K562 (cell line): ENCODE measurements around the gene C2orf69. TPM values are rescaled to one million over a fixed set of nuclear protein-coding genes. Genes with fewer than 3 reads are reported as not detected.

Source experiments
- CHD4 ChIP-seq: fragments of 200-600 bp; sonication (generic); IDR thresholded peaks from 3 replicates; pipeline ENCODE4 v1.6.1; 2012; ENCODE audit warnings: low read depth, mild to moderate bottlenecking, mixed read lengths, low read length, inconsistent platforms; ENCODE audit not compliant: insufficient read depth, insufficient replicate concordance, poor library complexity, severe bottlenecking
- FOSL1 ChIP-seq: fragments of 200-800 bp; sonication (Bioruptor generic); conservative IDR thresholded peaks from 2 replicates; pipeline ENCODE4 v1.6.1; 2016; ENCODE audit warnings: missing genetic modification characterization, missing compliant biosample characterization
- NFRKB ChIP-seq: fragments of 450-650 bp; IDR thresholded peaks from 2 replicates; pipeline ENCODE4 v1.6.1; 2016; ENCODE audit warnings: low read depth
- polyA plus RNA-seq, 8 experiments: library from polyadenylated mRNA; depleted of rRNA in 4 of 8; stranded (reverse) in 5 of 8; unstranded in 3 of 8; fragments of >200 nt; fragmentation: Nextera tagmentation in 2 of 8; fragmentation: Illumina TruSeq in 1 of 8; extraction: Ambion mirVana in 2 of 8; extraction: Trizol in 1 of 8; gene quantifications; 2 replicates each; pipeline versions ENCODE4 v1.2.1 to v1.2.3, GENCODE V29; 2011 to 2014; ENCODE audit warnings: inconsistent platforms in 1 of 8, missing spikeins in 1 of 8
- total RNA-seq, 7 experiments: library from RNA; depleted of rRNA in 6 of 7; stranded (reverse); fragments of >200 nt in 6 of 7; fragmentation: Illumina TruSeq in 2 of 7; extraction: Trizol in 2 of 7; gene quantifications; 2 replicates each; pipeline versions ENCODE4 v1.2.1 to v1.2.3, GENCODE V29; 2011 to 2021; ENCODE audit warnings: low replicate concordance in 1 of 7
- TF ChIP-seq, protein P1 (sequence below): fragments of 450-650 bp; formaldehyde crosslinking; IDR thresholded peaks from 2 replicates; pipeline ENCODE4 v1.4.0; 2020; ENCODE audit warnings: mild to moderate bottlenecking, moderate library complexity
- TF ChIP-seq, protein P2 (sequence below): fragments of 250-450 bp; sonication (Bioruptor Pico); IDR thresholded peaks from 2 replicates; pipeline ENCODE4 v1.8.0; 2022; ENCODE audit warnings: inconsistent platforms
- TF ChIP-seq, protein P3 (sequence below): sonication (generic); formaldehyde crosslinking; IDR thresholded peaks from 2 replicates; pipeline ENCODE4 v1.8.1; 2022; ENCODE audit warnings: missing genetic modification reagents
- TF ChIP-seq, protein P4 (sequence below): fragments of 250-450 bp; sonication (Bioruptor Pico); IDR thresholded peaks from 2 replicates; pipeline ENCODE4 v1.5.0; 2022; ENCODE audit warnings: mild to moderate bottlenecking
- TF ChIP-seq, protein P5 (sequence below): fragments of 250-450 bp; sonication (Bioruptor Pico); IDR thresholded peaks from 2 replicates; pipeline ENCODE4 v1.4.0; 2020; ENCODE audit warnings: borderline replicate concordance
- TF ChIP-seq, protein P6 (sequence below), 2 experiments: IDR thresholded peaks; 2 replicates each; pipeline ENCODE4 v1.6.1; 2011; ENCODE audit warnings: borderline replicate concordance in 1 of 2, control low read depth in 1 of 2, low read depth in 1 of 2, low read length in 1 of 2, mild to moderate bottlenecking in 1 of 2, mixed read lengths in 1 of 2, moderate library complexity in 1 of 2; ENCODE audit not compliant: insufficient read depth in 1 of 2, insufficient read length in 1 of 2, poor library complexity in 1 of 2, severe bottlenecking in 1 of 2; ENCODE audit errors: extremely low read depth in 1 of 2

The C2orf69 gene
- total and polyA plus RNA-seq, 9 of the 15 experiments (the other 6 are each of a cell fraction or from before 2014, with no cell fraction given): 3.4 to 9.8 (median 5.7) TPM

DNA sequence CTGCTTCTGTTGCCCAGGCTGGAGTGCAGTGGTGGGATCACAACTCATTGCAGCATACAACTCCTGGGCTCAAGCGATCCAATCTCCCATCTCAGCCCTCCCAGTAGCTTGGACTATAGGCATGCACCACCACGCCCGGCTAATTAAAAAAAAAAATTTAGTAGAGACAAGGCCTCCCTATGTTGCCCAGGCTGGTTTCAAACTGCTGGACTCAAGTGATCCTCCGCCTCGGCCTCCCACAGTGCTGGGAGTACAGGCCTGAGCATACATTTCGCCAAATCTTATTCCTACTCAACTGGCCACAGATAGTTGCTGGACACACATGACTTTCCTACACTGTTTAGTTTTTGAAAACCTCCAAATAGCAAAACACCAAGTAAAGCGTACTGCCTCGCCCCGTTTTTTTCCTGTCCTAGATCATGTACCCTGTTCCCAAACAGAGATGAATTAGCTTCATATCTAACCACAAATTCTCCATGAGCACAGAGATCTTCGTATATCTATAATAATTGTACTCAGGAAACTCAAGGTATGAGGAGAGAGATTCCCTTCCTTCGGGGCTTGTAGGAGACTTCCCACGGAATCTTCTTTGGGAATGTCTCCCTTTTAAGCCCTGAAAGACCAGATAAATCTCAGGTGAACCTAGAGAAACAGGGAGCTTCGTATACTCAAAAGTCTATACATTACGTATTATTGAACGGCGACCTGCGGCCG lies 598 bp upstream of the C2orf69 start (continued):
- TF ChIP-seq, protein P1, sequence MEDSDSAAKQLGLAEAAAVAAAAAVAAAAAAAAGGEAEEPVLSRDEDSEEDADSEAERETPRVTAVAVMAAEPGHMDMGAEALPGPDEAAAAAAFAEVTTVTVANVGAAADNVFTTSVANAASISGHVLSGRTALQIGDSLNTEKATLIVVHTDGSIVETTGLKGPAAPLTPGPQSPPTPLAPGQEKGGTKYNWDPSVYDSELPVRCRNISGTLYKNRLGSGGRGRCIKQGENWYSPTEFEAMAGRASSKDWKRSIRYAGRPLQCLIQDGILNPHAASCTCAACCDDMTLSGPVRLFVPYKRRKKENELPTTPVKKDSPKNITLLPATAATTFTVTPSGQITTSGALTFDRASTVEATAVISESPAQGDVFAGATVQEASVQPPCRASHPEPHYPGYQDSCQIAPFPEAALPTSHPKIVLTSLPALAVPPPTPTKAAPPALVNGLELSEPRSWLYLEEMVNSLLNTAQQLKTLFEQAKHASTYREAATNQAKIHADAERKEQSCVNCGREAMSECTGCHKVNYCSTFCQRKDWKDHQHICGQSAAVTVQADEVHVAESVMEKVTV: no peak
- TF ChIP-seq, protein P2, sequence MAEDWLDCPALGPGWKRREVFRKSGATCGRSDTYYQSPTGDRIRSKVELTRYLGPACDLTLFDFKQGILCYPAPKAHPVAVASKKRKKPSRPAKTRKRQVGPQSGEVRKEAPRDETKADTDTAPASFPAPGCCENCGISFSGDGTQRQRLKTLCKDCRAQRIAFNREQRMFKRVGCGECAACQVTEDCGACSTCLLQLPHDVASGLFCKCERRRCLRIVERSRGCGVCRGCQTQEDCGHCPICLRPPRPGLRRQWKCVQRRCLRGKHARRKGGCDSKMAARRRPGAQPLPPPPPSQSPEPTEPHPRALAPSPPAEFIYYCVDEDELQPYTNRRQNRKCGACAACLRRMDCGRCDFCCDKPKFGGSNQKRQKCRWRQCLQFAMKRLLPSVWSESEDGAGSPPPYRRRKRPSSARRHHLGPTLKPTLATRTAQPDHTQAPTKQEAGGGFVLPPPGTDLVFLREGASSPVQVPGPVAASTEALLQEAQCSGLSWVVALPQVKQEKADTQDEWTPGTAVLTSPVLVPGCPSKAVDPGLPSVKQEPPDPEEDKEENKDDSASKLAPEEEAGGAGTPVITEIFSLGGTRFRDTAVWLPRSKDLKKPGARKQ (CRISPR knock-in tag): 0 out of 2 replicates have a peak, but pooled peaks have one; percentile 52
- TF ChIP-seq FOSL1 (tag) (no peak), NFRKB (no peak), CHD4 (no peak)
- TF ChIP-seq, protein P3, sequence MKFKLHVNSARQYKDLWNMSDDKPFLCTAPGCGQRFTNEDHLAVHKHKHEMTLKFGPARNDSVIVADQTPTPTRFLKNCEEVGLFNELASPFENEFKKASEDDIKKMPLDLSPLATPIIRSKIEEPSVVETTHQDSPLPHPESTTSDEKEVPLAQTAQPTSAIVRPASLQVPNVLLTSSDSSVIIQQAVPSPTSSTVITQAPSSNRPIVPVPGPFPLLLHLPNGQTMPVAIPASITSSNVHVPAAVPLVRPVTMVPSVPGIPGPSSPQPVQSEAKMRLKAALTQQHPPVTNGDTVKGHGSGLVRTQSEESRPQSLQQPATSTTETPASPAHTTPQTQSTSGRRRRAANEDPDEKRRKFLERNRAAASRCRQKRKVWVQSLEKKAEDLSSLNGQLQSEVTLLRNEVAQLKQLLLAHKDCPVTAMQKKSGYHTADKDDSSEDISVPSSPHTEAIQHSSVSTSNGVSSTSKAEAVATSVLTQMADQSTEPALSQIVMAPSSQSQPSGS (CRISPR knock-in tag): no peak
- TF ChIP-seq, protein P4, sequence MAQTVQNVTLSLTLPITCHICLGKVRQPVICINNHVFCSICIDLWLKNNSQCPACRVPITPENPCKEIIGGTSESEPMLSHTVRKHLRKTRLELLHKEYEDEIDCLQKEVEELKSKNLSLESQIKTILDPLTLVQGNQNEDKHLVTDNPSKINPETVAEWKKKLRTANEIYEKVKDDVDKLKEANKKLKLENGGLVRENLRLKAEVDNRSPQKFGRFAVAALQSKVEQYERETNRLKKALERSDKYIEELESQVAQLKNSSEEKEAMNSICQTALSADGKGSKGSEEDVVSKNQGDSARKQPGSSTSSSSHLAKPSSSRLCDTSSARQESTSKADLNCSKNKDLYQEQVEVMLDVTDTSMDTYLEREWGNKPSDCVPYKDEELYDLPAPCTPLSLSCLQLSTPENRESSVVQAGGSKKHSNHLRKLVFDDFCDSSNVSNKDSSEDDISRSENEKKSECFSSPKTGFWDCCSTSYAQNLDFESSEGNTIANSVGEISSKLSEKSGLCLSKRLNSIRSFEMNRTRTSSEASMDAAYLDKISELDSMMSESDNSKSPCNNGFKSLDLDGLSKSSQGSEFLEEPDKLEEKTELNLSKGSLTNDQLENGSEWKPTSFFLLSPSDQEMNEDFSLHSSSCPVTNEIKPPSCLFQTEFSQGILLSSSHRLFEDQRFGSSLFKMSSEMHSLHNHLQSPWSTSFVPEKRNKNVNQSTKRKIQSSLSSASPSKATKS (CRISPR knock-in tag): no peak
- TF ChIP-seq, protein P5, sequence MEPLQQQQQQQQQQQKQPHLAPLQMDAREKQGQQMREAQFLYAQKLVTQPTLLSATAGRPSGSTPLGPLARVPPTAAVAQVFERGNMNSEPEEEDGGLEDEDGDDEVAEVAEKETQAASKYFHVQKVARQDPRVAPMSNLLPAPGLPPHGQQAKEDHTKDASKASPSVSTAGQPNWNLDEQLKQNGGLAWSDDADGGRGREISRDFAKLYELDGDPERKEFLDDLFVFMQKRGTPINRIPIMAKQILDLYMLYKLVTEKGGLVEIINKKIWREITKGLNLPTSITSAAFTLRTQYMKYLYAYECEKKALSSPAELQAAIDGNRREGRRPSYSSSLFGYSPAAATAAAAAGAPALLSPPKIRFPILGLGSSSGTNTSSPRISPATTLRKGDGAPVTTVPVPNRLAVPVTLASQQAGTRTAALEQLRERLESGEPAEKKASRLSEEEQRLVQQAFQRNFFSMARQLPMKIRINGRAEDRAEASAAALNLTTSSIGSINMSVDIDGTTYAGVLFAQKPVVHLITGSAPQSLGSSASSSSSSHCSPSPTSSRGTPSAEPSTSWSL (CRISPR knock-in tag): no peak
- TF ChIP-seq, protein P6, sequence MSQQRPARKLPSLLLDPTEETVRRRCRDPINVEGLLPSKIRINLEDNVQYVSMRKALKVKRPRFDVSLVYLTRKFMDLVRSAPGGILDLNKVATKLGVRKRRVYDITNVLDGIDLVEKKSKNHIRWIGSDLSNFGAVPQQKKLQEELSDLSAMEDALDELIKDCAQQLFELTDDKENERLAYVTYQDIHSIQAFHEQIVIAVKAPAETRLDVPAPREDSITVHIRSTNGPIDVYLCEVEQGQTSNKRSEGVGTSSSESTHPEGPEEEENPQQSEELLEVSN (IDR thresholded peaks at IDR 0.05; ENCODE audit: borderline replicate concordance in 1 of 2, extremely low read depth in 1 of 2, insufficient read depth in 1 of 2, insufficient read length in 1 of 2, low read depth in 1 of 2, low read length in 1 of 2, poor library complexity in 1 of 2, severe bottlenecking in 1 of 2): no peak
